HG02571 (cell line): ENCODE measurements around the gene ARHGAP33.
"Not testable (repeated sequence)": the region's sequence is repeated elsewhere in the genome, so short reads cannot be mapped to it uniquely, and the experiment has no call there.

Experiments
- ATAC-seq: cut with Tn5 transposase; IDR thresholded peaks from one replicate; pipeline ENCODE4 v1.9.1; 2021; ENCODE audit warnings: mild to moderate bottlenecking, moderate library complexity; ENCODE audit not compliant: unreplicated experiment

The ARHGAP33 gene

DNA sequence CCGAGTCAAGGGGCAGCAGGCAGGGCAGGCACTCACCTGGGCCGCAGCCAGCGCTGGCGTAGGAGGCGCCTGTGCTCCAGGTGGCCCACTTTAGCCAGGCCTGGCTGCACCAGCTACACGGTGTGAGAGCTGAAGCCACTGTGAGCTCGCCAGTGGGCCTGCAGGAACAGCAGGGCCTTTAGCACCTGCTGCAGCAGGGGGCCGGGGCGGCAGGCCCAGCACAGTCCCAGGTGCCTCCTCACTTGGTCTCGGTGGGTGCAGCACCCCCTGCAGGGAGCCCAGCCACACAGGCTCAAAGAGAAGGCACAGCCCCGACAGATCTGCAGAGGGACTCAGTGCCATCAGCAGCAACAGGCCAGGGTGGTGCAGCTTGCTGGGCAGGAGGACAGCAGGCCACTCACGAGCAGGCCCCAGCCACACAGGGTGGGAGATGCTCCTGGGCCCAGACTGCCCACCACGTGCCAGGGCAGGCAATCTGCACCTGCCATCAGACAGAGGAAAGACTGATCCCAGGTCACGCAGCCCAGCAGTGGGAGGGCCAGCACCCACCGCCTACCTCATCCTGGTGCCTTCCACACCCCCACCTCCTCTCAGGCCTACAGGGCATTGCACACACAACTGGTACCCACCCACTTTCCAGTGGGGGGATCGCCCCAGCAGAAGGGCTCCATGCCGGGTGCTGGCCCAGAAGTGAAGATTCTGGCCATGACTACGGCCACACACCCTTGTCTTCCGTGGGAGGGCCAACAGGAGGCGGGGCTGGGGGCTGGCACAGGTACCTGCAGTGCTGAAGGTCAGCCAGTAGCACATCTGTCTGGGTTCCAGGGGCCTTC is 15.8 kb downstream of the ARHGAP33 start:
- no peak for ATAC-seq

DNA sequence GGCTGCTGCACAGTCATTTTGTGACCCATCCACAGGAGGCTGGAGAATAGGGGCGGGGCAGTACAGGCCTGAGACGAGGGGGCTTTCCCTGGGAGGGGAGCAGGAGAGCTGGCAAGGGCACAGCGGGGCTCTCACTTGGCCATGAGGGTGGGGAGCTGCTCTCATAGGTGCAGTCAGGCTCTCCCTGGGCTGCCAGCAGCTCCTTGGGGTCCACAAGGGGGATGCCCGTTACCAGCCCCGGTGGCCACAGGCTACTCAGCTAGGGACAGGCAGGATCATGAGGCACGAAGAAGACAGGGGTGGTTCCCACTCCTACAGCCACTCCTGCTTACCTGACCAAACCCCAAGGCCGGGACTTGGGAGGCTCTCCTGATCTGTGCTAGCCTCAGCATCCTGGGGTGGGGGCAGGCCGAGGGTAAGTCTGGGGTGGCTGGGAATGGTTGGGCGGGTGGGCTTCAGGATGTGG is 16.5 kb downstream of the ARHGAP33 start:
- no peak for ATAC-seq

DNA sequence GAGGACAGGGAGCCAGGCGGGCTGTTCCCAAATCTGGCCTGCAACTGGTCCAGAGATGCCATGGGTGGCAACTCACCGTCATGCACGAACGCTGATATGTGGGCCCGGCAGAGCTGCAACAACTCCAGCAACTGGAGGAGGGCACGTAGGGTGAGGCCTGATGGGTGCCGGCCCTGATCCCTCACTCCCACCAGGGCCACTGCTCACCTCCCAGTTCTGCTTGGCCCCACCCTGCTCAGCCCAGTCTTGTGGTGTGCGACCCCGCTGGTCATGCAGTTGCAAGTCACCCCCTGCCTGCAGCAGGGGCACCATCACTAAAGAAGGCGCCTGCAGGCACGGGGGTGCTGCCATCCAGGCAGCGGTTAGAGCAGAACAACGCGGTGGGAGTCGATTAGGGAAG is 16.9 kb downstream of the ARHGAP33 start:
- ATAC-seq = no peak

DNA sequence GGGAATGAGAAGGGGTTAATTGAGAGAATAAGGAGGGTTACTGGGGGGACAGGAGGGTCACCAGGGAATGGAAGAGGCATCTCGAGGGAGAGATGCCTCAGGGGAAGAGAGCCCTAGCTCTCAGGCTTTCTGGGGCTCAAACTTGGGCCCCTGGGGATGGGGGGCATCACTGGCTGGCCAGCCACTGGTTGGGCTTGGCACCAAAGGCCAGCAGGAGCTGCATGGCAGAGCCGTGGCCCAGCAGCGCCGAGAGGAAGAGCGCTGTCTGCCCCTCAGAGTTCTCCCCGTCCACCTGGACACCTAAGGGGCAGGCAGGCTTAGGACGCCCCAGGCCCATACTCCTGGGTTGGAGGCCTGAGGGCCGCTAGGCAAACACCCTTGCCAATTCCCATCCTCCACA is 17.5 kb downstream of the ARHGAP33 start:
- no peak for ATAC-seq

DNA sequence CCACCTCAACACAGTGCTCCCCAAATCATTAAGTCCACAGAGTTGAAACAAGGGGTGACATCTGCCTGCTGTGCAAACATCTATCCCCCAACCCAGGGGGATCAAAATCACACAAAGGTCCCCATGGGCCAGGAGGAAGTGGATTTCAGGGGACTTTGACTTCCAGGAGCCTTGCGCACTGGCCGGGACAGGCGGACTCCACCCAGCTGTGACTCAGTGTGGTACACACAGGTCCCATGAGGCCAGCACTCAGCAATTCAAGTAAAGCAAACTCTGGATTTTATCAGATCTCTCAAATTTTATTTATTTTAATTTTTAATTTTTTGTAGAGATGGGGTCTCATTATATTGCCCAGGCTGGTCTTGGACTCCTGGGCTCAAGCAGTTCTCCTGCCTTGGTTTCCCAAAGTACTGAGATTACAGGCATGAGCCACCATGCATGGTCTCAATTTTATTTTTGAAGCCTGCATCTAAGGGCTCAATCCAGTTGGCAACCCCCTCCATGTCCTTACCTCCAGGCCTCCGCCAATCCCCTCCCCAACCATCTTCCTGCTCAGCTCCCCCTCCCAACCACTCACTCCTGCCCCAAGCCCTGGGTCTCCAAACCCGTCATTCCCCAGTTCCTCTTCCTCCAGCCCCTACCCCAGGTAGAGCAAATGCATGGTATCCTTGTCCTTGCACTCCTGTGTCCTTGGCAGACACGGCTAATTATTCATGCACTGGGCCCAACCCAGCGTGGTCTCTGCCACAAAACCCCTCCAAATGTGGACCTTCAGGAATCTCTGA is 18.2 kb downstream of the ARHGAP33 start:
- ATAC-seq = no peak

DNA sequence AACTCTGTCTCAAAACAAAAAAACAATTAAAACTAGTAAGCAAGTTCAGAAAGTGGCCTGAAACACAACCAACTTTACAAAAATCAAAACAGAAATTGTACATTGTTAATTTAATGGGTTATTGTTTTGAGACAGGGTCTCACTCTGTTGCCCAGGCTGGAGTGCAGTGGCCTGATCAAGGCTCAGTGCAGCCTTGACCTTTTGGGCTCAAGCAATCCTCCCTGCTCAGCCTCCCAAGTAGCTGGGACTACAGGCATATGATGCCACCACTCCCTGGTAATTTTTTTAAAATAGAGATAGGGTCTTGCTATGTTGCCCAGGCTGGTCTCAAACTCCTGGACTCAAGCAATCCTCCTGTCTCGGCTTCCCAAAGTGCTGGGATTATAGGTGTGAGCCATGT is 20.2 kb downstream of the ARHGAP33 start:
- ATAC-seq = not testable (repeated sequence)

DNA sequence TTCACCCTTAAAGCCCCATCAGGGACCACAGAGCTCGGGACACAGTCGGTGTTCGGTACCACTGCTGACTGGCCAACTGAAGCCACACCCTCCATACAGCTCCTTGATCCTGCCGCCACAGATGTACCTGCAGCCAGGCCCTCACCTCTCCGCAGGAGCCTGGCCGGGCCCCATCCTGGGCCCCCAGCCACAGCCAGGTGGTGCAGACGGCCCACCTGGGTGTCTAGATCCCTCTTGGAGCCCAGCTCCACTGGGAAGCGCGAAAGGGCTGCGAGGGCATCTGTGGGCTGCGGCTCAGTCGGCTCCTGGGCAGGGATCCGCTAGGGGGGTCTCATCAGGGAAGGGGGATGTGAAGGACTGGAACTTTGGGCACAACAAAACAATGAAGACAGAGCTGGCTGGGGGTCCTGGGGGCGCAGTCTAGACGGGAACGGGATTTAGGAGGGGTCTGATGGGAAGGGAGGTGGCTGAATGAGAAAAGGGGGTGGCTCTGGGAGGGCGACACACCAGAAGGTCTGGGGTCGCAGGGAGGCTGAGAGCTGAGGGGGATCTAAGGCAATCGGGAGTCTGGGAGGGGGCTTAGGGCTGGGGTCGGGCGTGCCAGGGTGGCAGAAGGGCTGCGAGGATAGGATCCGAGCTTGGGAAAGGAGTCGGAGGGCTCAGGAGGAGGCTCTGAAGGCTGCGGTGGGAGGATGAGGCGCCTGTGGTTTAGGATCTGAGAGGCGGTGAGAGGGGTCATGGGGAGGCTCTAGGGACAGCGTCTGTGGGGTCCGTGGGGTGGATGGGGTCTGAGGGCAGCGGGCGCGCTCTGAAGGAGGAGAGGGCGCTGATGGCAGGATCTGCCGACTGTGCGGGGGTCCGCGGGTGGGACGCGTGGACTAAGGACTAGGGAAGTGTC is 21.5 kb downstream of the ARHGAP33 start:
- ATAC-seq = no peak

DNA sequence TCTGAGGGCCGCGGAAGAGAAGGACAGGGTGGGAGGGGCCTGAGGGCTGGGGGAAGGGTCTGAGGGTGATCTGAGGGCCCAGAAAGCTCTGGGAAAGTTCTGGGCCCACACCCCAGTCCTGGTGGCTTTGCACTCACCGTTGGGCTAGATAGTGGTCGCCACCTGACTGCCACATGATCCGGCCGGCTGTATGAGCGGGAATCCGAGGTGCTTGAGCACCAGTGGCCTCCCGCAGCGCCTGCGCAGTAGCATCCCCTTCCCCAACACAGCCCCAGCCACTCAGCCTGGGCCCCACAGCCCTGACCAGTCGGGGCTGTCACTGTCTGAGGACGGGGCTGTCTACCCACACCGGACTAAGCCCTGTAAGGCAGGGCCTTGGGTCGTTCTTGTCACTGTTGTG is 22.3 kb downstream of the ARHGAP33 start:
- no peak for ATAC-seq

DNA sequence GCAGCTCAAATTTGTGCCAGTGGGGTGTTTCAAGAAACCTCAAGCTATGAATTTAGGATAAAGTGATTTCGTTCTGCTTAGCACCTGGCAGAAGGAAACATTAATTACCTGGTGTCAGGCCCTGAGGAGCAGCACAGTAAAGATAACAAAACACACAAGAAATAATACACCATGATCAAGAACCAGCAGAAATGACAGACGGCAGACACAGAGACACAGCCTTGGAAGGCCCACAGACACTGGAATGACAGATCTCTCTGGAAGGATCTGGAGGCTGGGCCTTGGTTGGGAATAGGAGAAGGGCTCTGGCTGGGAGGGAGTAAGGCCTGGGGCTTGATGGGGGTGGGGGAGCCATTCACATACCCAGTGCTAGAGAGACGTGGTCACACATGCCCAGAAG is 26.5 kb downstream of the ARHGAP33 start:
- no peak for ATAC-seq

DNA sequence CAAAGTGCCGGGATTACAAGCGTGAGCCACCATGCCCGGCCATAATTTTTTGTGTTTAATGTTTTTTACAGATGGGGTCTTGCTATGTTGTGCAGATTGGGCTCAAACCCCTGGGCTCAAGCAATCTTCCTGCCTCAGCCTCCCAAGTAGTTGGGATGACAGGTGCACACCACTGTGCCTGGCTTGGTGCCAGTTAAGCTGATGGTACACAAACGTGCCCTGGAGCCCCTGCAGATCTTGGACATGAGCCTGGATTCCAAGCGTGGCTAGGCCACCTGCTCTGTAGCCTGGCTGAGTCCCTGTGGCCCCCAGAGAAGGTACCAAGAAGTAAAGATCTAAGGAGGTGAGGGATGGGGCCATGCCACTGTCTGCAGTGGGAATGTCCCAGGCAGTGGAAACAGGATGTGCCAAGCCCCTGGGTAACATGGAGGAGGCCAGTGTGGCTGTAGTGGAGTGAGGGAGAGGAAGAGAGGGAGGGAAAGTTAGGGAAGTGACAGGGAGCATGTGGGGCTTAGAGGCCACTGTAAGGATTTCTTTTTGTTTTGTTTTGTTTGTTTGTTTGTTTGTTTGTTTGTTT is 30.2 kb downstream of the ARHGAP33 start:
- ATAC-seq = no peak

DNA sequence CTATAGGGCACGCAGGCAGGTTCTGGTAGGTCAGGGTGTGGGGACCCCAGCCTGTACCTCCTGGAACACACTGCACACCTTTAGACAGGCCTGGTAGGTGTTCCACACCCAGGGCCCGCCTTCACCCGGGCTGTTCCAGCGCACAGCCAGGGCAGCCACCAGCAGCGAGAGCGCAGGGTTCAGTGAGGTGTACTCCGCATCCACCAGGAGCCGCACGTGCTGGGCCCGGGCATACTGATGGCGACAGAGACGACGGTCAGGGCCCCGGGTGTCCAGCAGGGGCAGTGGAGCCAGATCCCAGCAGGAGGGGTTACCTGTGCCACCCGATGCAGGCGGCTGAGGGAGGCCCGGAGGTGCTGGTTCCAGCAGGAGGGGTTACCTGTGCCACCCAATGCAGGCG is 31.2 kb downstream of the ARHGAP33 start:
- ATAC-seq = no peak

DNA sequence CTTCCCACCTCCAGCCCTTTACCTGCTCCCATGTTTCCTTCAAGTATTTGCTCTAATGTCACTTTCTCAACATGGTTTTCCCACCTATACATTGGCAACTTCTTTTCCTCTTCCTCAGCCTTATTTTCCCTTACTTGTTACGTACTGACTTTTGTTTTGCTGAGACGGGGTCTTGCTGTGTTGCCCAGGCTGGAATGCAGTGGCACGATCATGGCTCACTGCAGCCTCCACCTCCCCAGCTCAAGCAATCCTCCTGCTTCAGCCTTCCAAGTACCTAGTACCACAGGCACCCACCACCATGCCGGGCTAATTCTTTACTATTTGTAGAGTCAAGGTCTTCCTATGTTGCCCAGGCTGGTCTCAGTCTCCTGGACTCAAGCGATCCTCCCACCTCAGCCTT is 32.3 kb downstream of the ARHGAP33 start:
- ATAC-seq = no peak

DNA sequence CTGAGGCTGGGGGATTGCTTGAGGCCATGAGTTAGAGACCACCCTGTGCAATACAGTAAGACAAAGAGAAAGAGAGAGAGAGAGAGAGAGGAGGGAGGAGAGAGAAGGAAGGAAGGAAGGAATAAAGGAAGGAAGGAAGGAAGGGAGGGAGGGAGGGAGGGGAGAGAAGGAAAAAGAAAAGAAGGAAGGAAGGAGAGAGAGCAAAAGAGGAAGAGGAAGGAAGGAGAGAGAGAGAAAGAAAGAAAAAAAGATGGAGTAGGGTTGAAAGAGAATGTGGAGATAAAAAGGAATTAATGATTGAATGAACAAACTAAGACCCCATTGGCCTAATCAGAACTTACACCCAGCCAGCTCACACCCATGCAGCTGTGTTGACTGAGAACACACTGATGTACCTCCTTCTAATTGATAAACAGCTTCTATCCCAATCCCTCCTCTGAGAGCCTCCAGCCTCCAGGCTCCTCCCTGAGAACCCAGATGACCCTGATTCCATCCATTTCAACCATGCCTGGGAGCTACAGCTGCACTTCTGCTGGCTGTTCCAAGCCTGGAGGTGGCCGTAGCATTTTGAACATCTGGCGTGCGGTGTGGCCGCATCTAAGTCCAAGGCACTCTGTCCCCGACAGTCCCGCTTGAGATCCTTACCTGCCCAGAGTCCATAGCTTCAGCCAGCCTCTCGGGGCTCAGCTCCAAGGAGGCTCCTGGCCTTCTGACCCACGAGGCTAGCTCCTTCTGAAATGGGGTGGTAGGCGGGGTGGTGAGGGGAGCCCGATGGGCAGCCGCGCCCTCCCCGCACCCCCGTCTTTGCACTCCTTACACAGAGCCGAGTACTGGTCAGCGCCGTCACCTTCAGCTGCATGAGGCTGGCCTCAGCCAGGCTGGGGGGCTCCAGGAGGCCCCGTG is 36.2 kb downstream of the ARHGAP33 start:
- no peak for ATAC-seq

DNA sequence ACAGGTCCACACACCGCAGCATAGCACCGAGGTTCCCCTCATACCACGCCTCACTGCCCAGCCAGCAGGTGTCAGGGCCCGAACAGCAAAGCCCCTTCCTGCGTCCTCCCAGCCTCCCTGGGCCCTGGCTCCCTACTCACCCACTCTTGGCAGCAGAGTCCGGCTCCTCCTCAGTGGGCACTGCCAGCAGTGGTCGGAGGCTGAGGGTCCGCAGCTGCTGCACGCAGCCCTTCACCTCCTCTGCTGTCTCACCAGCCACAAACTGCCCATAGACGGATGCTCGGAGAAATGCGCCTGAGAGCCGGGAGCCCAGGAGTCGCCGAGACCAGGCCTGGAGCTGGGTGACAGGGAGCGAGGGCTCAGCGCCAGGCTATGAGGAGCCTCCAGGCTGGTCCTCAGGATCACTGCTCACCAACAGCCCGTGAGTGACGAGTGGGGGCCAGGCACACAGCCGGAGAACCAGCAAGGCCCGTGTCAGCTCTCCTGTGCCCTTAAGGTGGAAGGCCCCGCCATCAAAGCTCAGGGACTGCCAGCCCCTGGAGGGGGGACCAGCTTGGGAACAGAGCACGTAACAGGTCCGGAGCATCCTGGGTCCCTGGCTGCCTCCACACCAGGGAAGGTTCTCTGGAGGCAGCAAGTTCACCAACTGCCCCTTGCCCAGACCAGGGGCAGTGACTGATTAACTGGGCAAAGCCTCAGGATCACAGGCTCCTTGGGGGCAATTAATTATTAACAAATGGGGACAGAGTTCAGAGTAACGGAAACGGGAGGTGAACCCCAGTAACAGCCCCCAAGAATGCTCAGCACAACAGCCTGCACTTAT is 37.1 kb downstream of the ARHGAP33 start, which contains the start of gene PRODH2:
TSS of gene PRODH2 (minus strand) at position 626 of the 823 bp plus-strand sequence. CDS start at position 586, 40 bp downstream.
- no peak for ATAC-seq

DNA sequence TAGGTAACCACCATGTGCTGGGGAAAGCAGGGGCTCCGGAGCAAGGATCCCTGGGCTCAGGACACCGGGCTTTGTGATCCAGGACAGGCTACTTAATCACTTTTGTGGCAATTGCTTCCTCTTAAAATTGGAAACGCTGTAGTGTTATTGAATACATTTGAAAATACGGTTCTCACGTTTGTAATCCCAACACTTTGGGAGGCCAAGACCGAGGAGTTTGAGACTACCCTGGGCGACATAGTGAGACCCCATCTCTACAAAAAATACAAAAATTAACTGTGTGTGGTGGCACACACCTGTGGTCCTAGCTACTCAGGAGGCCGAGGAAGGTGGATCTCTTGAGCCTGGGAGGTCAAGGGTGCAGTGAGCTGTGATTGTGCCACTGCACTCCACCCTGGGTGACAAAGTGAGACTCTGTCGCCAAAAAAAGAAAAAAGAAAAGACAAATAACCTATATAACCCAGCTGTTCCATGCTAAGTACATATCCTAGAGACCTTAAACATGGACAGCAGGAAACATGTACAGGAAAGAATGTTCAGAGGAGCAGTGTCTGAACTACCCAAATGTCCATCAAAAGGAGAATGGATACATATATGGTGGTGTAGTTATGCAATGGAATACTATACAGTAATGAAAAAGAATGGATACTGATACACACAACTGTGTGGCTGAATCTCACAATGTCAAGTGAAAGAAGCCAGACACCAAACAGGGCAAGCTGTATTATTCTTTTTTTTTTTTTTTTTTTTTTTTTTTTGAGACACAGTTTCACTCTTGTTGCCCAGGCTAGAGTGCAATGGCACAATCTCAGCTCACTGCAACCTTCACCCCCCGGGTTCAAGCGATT is 37.9 kb downstream of the ARHGAP33 start:
- ATAC-seq = no peak

DNA sequence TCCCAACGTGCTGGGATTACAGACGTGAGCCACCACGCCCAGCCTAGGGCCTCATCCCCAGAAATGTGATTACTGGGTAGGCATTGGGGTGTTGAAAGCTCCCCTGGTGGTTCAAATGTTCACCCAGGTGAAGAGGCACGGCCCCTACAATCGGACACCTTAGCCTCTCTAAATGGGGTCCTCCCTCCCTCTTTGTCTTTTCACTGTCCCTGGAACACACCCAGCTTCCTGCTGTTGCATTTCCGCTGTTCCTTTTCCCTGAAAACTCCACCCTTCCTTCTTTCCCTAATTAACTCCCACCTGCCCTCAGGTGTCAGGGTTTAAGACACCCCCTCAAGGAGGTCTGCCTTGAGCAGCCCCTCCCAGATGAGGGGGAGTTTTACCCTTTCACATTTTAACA is 40.9 kb downstream of the ARHGAP33 start:
- no peak for ATAC-seq

DNA sequence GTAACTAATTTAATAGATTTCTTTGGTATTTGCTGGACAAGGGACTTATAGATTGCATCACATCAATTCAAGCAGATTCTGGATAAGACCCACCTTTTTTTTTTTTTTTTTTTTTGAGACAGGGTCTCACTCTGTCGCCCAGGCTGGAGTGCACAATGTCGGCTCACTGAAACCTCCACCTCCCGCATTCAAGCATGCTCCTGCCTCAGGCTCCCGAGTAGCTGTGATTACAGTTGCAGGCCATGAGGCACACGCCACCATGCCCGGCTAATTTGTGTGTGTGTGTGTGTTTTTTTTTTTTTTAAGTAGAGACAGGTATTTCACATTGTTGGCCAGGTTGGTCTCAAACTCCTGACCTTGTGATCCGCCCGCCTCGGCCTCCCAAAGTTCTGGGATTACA is 41.5 kb downstream of the ARHGAP33 start:
- no peak for ATAC-seq

DNA sequence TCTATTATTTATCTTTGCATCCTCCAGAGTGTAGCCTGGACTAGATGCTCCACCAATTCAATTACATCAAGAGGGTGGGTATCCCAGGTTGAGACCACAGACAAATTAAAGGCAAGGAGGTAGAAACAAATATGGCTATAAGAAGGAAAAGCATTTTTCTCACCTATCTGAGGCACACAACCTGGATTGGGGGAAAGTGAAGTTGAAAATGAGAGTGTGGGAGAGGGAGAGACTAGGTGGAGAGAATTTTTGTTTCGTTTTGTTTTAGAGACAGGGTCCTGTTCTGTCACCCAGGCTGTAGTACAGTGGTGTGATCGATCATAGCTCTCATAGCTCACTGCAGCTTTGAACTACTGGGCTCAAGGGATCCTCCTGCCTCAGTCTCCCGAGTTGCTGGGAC is 43.1 kb downstream of the ARHGAP33 start:
- ATAC-seq = no peak
